ENCODE measurements around the gene POLG.

GRCh38 chr15:89303986-89304385 lies 30.6 kb downstream of the POLG start:
- no peak for TF ChIP-seq GATA2 (IDR thresholded peaks at IDR 0.05; ENCODE audit: low read depth, low read length)
- no peak for TF ChIP-seq GATA3 (IDR thresholded peaks at IDR 0.05; ENCODE audit: low read depth, low read length)
